NCI-H69 (cell line): ENCODE measurements around the gene C14orf119.
"Not testable (repeated sequence)": the region's sequence is repeated elsewhere in the genome, so short reads cannot be mapped to it uniquely, and the experiment has no call there.

Experiments used
- DNase-seq: peaks from one replicate; lab custom pipeline; 2025; lab: John Stamatoyannopoulos, UW

Gene C14orf119

GRCh38 chr14:23089498-23090253 lies 5.6 kb upstream of the C14orf119 start:
- DNase-seq, result no peak

DNA sequence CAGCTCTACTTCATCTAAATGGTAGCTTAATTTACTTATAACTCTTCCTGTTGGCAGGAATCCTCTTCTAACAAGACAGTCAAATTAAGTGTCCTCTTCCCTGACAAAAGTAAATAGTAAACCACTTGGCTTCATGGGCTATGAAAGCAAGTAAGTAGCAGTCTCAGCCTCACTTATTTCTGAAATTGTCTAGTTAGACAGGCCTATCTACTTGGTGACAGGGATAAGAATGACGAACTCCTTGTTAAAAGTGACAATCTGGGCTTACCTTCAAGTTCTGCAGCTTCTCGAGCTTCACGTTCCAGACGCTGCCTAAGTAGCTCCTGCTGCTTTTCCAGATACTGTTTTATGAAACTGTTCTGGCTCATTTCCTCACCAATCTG lies 5.1 kb upstream of the C14orf119 start:
- no peak for DNase-seq

- DNase-seq, result no peak
These were observed 3.7 kb upstream of the C14orf119 start for GRCh38 chr14:23091294-23092225.

GRCh38 chr14:23093104-23093503 lies 2.2 kb upstream of the C14orf119 start:
- DNase-seq, result no peak

GRCh38 chr14:23093526-23093925 lies 1.8 kb upstream of the C14orf119 start:
- DNase-seq, result no peak

GRCh38 chr14:23093991-23094665 lies 1.2 kb upstream of the C14orf119 start:
- no peak for DNase-seq

DNA sequence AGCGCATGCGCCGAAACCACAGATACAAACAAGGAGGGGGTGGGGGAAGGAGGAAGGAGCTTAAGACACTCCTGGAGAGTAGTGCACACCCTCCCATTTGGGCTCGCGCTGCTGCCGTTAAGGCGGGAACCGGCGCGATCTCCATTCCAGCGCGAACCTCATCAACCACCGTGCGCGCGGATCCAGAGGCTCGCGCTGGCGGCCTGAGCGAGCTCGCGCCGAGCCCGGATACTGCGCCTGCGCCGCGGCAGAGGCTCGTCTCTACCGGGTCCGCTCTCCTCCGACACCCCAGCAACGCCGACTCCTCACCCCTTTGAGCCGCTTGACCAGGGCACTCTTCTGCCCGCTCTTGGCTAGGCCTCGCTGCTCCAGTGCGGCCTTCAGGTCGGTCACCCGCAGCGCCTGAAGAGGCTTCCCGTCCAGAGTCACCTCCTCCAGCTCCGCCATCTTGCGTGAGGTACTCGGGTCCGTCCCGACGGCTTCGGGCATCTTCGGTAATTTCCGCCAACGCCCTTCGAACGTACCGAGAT lies 574 bp upstream of the C14orf119 start, which contains the start of gene ACIN1:
Gene ACIN1, minus strand, starts transcription at position 471 of the 530 bp plus-strand sequence. Its CDS starts 24 bp downstream, at position 447.
- no peak for DNase-seq

DNA sequence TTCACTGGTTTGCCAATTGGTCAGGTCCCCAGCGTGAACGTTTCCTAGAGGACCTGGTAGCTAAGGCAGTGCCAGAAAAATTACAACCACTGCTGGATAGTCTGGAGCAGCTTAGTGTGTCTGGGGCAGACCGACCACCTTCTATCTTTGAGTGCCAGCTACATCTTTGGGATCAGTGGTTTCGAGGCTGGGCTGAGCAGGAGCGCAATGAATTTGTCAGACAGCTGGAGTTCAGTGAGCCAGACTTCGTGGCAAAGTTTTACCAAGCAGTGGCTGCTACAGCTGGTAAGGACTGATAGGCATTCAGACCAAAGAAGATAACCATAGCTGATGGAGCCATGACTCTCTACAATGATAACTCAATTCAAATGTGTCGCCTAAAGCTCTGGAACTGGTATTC lies 2.5 kb downstream of the C14orf119 start:
- DNase-seq, result no peak

GRCh38 chr14:23099212-23099861 lies 4.0 kb downstream of the C14orf119 start:
- no peak for DNase-seq

DNA sequence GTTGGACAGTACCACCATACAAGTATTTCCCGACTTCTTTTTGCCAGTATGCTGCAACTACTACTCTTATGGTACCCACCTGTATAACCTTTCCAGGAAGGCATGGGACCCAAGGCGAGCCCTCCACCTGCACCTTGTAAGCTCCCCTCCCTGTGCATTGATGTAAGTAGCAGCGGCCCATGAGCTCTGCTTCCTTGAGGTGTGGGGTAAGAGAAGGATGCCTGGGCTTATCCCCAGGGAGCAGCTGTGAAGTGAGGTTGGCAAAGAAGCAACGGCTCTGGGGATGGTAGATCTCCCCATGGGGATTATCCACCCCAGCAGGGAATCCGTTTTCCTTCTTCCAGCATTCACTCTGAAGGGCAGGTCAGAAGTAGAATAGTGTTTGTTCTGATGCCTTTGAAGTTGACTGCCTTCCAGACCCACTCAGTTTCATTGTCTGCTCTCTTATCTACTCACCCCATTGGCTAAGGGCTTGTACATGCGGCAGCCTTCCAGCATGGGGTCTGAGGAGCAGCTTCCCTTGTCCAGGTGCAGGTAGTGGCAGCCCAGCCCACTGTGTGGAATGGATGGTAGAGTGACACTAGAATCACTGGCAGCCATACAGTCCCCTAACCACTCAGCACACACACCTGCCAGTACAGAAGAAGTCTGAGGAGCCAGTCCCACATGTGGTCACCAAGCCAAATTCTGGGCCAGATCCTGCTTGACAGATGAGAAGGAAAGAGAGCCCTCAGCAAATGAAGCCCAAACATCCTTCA lies 6.1 kb downstream of the C14orf119 start:
- DNase-seq, result no peak

GRCh38 chr14:23101986-23102625 lies 6.8 kb downstream of the C14orf119 start:
- no peak for DNase-seq

DNA sequence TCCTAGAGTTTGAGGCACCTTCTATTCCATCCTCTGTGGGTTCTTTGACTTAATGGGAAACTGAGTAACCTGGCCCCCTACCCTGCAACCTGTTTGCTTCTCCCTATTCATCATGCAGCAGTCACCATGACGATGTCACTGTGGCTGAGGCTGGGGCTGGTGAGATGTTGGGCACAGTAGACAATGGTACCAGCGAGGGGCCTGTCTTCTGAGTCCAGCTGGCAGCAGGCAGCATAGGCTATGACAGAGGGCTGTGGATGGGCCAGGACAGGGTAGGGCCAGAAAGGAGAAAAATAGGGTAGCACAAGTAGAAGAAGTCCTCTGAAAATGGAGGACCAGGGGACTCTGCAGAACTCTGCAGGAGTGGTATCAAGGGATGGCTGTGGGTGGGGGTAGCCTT lies 7.5 kb downstream of the C14orf119 start:
- DNase-seq, result no peak

DNA sequence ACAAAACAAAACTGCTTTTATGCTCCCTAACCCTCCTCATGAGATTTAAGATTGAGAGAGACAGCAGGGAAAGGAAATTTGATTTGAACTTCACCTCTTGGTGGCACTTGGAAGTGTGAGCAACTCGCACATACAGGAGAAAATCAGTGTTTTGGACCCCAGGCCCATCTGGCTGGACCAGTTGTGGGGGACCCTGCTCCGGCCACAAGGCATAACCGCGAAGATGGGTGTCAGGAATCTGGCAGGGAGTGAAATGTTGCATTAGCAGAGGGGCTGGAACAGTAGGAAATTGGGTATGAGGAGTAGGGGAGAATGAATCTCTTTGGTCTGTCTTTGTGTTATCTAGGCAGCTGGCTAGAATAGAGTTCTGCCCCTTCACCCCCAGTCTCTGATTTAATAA lies 8.3 kb downstream of the C14orf119 start:
- DNase-seq, result no peak

DNA sequence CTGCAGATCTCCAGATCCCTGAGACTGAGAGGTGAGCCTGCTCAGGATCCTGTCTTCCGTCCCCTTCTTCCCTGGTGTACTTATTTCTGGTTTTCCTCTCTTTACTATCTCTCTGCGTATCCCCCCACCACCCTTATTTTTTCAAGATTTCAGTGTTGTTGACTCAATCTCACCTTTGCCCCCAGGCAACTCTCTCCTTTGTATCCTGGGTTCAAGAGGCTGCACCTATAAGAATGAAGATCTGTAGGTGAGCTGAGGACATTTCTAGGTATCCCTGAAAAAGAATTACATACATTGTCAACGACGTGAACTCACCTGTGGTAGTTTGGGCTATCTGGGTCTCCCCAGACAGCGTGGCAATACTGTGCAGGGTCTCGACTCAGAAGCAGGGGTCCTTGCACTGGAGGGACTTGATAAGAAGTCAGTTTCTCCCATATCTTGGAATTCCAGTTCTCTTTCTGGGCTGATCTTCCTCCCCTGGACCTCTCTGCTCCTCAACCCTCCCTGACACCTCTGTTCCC lies 8.8 kb downstream of the C14orf119 start:
- DNase-seq, result no peak

GRCh38 chr14:23104591-23105347 lies 9.5 kb downstream of the C14orf119 start, which contains the start of gene CIROP:
CIROP (minus strand) TSS chr14:23104989; CDS start chr14:23104920, 69 bp downstream.
- DNase-seq, result peak; percentile 36

- DNase-seq, result no peak
These were observed 10.1 kb downstream of the C14orf119 start for GRCh38 chr14:23105348-23105824.

DNA sequence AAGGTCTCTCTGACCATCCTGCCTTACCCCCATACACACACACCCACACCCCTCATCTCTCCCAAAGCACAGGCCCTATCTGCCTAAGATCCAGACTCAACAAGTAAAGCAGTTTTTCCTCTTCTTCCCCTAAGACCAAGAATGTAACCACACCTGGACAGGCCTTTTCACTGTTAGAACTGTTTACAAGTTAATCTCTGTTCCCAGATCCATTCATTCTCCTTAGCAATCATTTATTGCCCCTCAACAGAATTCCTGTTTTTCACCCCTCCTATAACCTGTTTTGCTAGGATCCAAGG lies 11.4 kb downstream of the C14orf119 start:
- DNase-seq, result no peak

DNA sequence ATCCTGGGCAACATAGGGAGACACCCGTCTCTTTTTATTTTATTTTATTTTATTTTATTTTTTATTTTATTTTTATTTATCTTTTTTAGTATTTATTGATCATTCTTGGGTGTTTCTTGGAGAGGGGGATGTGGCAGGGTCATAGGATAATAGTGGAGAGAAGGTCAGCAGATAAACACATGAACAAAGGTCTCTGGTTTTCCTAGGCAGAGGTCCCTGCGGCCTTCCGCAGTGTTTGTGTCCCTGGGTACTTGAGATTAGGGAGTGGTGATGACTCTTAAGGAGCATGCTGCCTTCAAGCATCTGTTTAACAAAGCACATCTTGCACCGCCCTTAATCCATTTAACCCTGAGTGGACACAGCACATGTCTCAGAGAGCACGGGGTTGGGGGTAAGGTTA lies 12.3 kb downstream of the C14orf119 start:
- not testable (repeated sequence) for DNase-seq

GRCh38 chr14:23108169-23108568 lies 12.9 kb downstream of the C14orf119 start:
- not testable (repeated sequence) for DNase-seq
